GM23338 (cell line): Measurements from ENCODE around the gene M1AP. TPM values are rescaled to one million over a fixed set of nuclear protein-coding genes. Genes with fewer than 3 reads are reported as not detected.
A peak's percentile ranks its signal among the peaks of the same experiment; 100 is the strongest.

Source experiments
- ATAC-seq: fragments of 200-7000 bp; cut with Tn5 transposase; 3 replicates; pipeline ENCODE4 v1.9.1; 2020
- DNase-seq: peaks from one replicate; pipeline ENCODE4 v3.0.0-alpha.2; 2015; ENCODE audit warnings: low spot score
- H2AFZ ChIP-seq: fragments of 200-600 bp; sonication (generic); 2 replicates; pipeline ENCODE4 v1.8.0; 2016; ENCODE audit warnings: antibody characterized with exemption, mild to moderate bottlenecking, moderate library complexity
- H3F3A ChIP-seq: fragments of 200-600 bp; sonication (generic); replicated peaks from 2 replicates; pipeline ENCODE4 v1.8.0; 2017; ENCODE audit warnings: antibody characterized with exemption, mixed run types, low read depth
- H3K27ac ChIP-seq: fragments of 200-600 bp; sonication (generic); 2 replicates; pipeline ENCODE4 v1.6.1; 2016; ENCODE audit warnings: low read depth
- H3K27me3 ChIP-seq: fragments of 200-600 bp; sonication (generic); 2 replicates; pipeline ENCODE4 v1.8.0; 2016; ENCODE audit warnings: mild to moderate bottlenecking, mixed run types, moderate library complexity; ENCODE audit not compliant: insufficient read depth
- H3K36me3 ChIP-seq: fragments of 200-600 bp; sonication (generic); 2 replicates; pipeline ENCODE4 v1.8.0; 2016; ENCODE audit warnings: mild to moderate bottlenecking; ENCODE audit not compliant: insufficient read depth
- H3K4me1 ChIP-seq: fragments of 200-600 bp; sonication (generic); 2 replicates; pipeline ENCODE4 v1.8.0; 2016; ENCODE audit warnings: mild to moderate bottlenecking, moderate library complexity; ENCODE audit not compliant: insufficient read depth
- H3K4me2 ChIP-seq: fragments of 200-600 bp; sonication (generic); 2 replicates; pipeline ENCODE4 v1.7.1; 2017; ENCODE audit warnings: mixed run types
- H3K4me3 ChIP-seq: fragments of 200-600 bp; sonication (generic); 2 replicates; pipeline ENCODE4 v1.6.1; 2016; ENCODE audit warnings: mixed run types
- H3K79me2 ChIP-seq: fragments of 200-600 bp; sonication (generic); replicated peaks from 2 replicates; pipeline ENCODE4 v1.8.0; 2017; ENCODE audit warnings: mild to moderate bottlenecking; ENCODE audit not compliant: insufficient read depth
- H3K9me2 ChIP-seq: fragments of 200-600 bp; sonication (generic); 2 replicates; pipeline ENCODE4 v1.8.0; 2017; ENCODE audit not compliant: insufficient read depth
- H4K20me1 ChIP-seq: fragments of 200-600 bp; sonication (generic); replicated peaks from 2 replicates; pipeline ENCODE4 v1.8.0; 2017; ENCODE audit warnings: mild to moderate bottlenecking; ENCODE audit not compliant: insufficient read depth
- H3K27ac Mint-ChIP-seq: 2 replicates; pipeline ENCODE4 v1.8.0; 2020; ENCODE audit warnings: inconsistent platforms, mild to moderate bottlenecking, moderate library complexity, mixed read lengths
- H3K27me3 Mint-ChIP-seq: 3 replicates; pipeline ENCODE4 v1.8.0; 2022; ENCODE audit warnings: low read depth, mild to moderate bottlenecking, moderate library complexity, mixed read lengths, inconsistent platforms; ENCODE audit not compliant: insufficient read depth, poor library complexity
- H3K36me3 Mint-ChIP-seq: 3 replicates; pipeline ENCODE4 v1.8.0; 2021; ENCODE audit warnings: low read depth, mild to moderate bottlenecking, inconsistent platforms, moderate library complexity, mixed read lengths
- H3K4me1 Mint-ChIP-seq: 3 replicates; pipeline ENCODE4 v1.8.0; 2020; ENCODE audit warnings: mild to moderate bottlenecking, inconsistent platforms, mixed read lengths
- H3K4me3 Mint-ChIP-seq: 3 replicates; pipeline ENCODE4 v1.8.0; 2021; ENCODE audit warnings: moderate library complexity, mild to moderate bottlenecking, inconsistent platforms, mixed read lengths
- H3K9me3 Mint-ChIP-seq: 3 replicates; pipeline ENCODE4 v1.8.0; 2020; ENCODE audit warnings: moderate library complexity, mild to moderate bottlenecking, inconsistent platforms, mixed read lengths
- CREB1 ChIP-seq: fragments of 250-450 bp; sonication (Bioruptor Pico); IDR thresholded peaks from 2 replicates; pipeline ENCODE4 v1.5.0; 2020; ENCODE audit warnings: low read depth, mild to moderate bottlenecking, moderate library complexity
- CTCF ChIP-seq, 2 experiments: fragments of 200-600 bp in 1 of 2; sonication (generic) in 1 of 2; conservative IDR thresholded peaks; 2 replicates each; pipeline versions ENCODE4 v1.5.1 to v1.6.1; 2016 to 2017; ENCODE audit warnings: antibody characterized with exemption in 2 of 2, low read depth in 2 of 2, mild to moderate bottlenecking in 2 of 2, moderate library complexity in 1 of 2
- EZH2 ChIP-seq: fragments of 200-600 bp; sonication (generic); IDR thresholded peaks from one replicate; pipeline ENCODE4 v1.8.0; 2017; ENCODE audit warnings: antibody characterized with exemption, mild to moderate bottlenecking, low read depth; ENCODE audit not compliant: unreplicated experiment
- EZH2phosphoT487 ChIP-seq: fragments of 200-600 bp; sonication (generic); IDR thresholded peaks from one replicate; pipeline ENCODE4 v1.8.1; 2018; ENCODE audit warnings: antibody characterized with exemption; ENCODE audit not compliant: unreplicated experiment
- JUNB ChIP-seq: IDR thresholded peaks from one replicate; pipeline ENCODE4 v1.6.1; 2016; ENCODE audit warnings: antibody characterized with exemption; ENCODE audit not compliant: unreplicated experiment
- NANOG ChIP-seq: IDR thresholded peaks from 2 replicates; pipeline ENCODE4 v1.6.1; 2016; ENCODE audit warnings: antibody characterized with exemption, borderline replicate concordance
- REST ChIP-seq: IDR thresholded peaks from one replicate; pipeline ENCODE4 v1.6.1; 2018; ENCODE audit warnings: antibody characterized with exemption; ENCODE audit not compliant: unreplicated experiment
- ZNF114 ChIP-seq: fragments of 250-450 bp; sonication (Bioruptor Pico); IDR thresholded peaks from 2 replicates; pipeline ENCODE4 v1.5.0; 2020; ENCODE audit warnings: mild to moderate bottlenecking, moderate library complexity
- ZNF462 ChIP-seq: fragments of 250-450 bp; sonication (Bioruptor Pico); IDR thresholded peaks from 2 replicates; pipeline ENCODE4 v1.5.0; 2020; ENCODE audit warnings: mild to moderate bottlenecking, moderate library complexity
- polyA plus RNA-seq: library from polyadenylated mRNA; unstranded; fragments of >200 nt; fragmentation: Nextera tagmentation; extraction: Ambion mirVana; gene quantifications from 2 replicates; pipeline ENCODE4 v1.2.1, GENCODE V29; 2016
- total RNA-seq: library from RNA; depleted of rRNA; stranded (reverse); fragments of >200 nt; shearing (Covaris generic); gene quantifications from 2 replicates; pipeline ENCODE4 v1.2.3, GENCODE V29; 2014

The M1AP gene
- total and polyA plus RNA-seq, 2 experiments from 2014 or later: 5.1 to 12.1 TPM

GRCh38 chr2:74537140-74537539 lies 111.0 kb downstream of the M1AP start:
- no peaks in the 10 kb centered on the region for H3F3A ChIP-seq
- H2AFZ ChIP-seq: no peak overlapping the region
- no peak for ATAC-seq
- Mint-ChIP-seq H3K36me3 (peaks cover 14% of the 10 kb centered on the region), H3K27me3 (peaks cover 6% of the 10 kb centered on the region), H3K4me3 (no peak overlapping the region), H3K4me1 (no peaks in the 10 kb centered on the region; the same call in none of the 3 replicates), H3K27ac (no peak overlapping the region), H3K9me3 (no peaks in the 10 kb centered on the region; the same call in 2 of the 3 replicates)
- H3K36me3 ChIP-seq: no peaks in the 10 kb centered on the region
- no peaks in the 10 kb centered on the region for H3K4me1 ChIP-seq
- H4K20me1 ChIP-seq: no peaks in the 10 kb centered on the region; the same call in 1 of the 2 replicates
- H3K9me2 ChIP-seq: no peaks in the 10 kb centered on the region
- H3K79me2 ChIP-seq: no peaks in the 10 kb centered on the region
- H3K4me2 ChIP-seq: no peak overlapping the region
- H3K4me3 ChIP-seq: no peak overlapping the region
- H3K27me3 ChIP-seq: no peaks in the 10 kb centered on the region
- DNase-seq: no peak
- no peak for TF ChIP-seq CREB1
- TF ChIP-seq NANOG: no peak
- no peak for TF ChIP-seq JUNB
- no peak overlapping the region for H3K27ac ChIP-seq

DNA sequence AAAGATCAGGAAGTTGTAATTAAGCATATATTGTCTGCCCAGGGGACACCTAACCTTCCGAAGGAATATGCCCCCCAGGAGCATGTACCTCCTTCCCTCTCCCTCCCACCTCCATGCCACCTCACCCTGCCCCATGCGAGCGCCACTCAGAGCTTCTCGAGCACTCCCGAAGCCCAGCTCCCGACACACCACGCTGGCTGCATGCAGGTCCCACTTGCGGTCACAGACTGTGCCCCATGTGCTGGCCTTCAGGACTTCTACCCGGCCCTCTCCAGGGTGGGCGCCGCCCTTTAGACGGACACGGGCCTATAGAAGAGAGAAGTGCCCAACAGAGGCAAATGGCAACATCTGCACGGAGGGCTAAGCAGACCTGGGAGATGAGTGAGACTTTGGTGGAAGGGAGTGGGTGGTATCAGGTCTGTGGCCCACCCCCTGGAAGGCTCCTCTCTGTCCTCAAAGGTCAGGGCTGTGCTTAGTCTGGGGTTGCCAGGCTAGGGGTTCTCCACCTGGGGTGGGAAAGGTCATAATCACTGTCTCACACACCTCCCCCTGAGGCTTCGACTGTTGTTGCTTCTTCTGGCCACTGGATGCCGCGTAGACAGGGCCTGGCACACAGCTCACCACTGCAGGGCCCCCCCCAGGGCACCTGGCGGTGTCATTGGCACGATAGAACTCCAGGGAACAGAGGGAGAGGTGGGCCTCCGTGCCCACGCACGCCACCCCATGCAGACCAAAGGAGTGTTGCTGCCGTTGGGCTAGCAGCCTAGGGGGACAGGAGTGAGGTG lies 111.8 kb downstream of the M1AP start:
- ATAC-seq (peak; percentile 33; the same call in 2 of the 3 replicates), DNase-seq (no peak)
- no peaks in the 10 kb centered on the region for H3K27me3 ChIP-seq
- H3K9me3 Mint-ChIP-seq: no peaks in the 10 kb centered on the region; the same call in 2 of the 3 replicates
- H3K4me3 Mint-ChIP-seq: no peak overlapping the region
- no peak overlapping the region for H3K27ac Mint-ChIP-seq
- no peaks in the 10 kb centered on the region; the same call in none of the 3 replicates for H3K4me1 Mint-ChIP-seq
- H3F3A ChIP-seq: no peaks in the 10 kb centered on the region
- no peaks in the 10 kb centered on the region for H3K4me1 ChIP-seq
- H3K4me2 ChIP-seq: no peak overlapping the region
- no peak overlapping the region for H3K27ac ChIP-seq
- H2AFZ ChIP-seq: no peak overlapping the region
- H3K36me3 Mint-ChIP-seq: peaks cover 18% of the 10 kb centered on the region
- no peaks in the 10 kb centered on the region; the same call in 1 of the 2 replicates for H4K20me1 ChIP-seq
- H3K36me3 ChIP-seq: no peaks in the 10 kb centered on the region
- no peaks in the 10 kb centered on the region for H3K9me2 ChIP-seq
- H3K79me2 ChIP-seq: no peaks in the 10 kb centered on the region
- peaks cover 6% of the 10 kb centered on the region for H3K27me3 Mint-ChIP-seq
- H3K4me3 ChIP-seq: no peak overlapping the region
- TF ChIP-seq EZH2: no peak
- TF ChIP-seq ZNF114 (CRISPR knock-in tag): no peak
- TF ChIP-seq CTCF (conservative IDR thresholded peaks at IDR 0.05; ENCODE audit: low read depth in 2 of 2): no peak
- TF ChIP-seq ZNF462 (CRISPR knock-in tag): no peak
- TF ChIP-seq REST: no peak
- no peak for TF ChIP-seq CREB1
- TF ChIP-seq EZH2phosphoT487: no peak
